ENCODE data around the gene BCL7B.

GRCh38 chr7:73503229-73503628, 54.3 kb downstream of the BCL7B start:
- TF ChIP-seq, protein P1, sequence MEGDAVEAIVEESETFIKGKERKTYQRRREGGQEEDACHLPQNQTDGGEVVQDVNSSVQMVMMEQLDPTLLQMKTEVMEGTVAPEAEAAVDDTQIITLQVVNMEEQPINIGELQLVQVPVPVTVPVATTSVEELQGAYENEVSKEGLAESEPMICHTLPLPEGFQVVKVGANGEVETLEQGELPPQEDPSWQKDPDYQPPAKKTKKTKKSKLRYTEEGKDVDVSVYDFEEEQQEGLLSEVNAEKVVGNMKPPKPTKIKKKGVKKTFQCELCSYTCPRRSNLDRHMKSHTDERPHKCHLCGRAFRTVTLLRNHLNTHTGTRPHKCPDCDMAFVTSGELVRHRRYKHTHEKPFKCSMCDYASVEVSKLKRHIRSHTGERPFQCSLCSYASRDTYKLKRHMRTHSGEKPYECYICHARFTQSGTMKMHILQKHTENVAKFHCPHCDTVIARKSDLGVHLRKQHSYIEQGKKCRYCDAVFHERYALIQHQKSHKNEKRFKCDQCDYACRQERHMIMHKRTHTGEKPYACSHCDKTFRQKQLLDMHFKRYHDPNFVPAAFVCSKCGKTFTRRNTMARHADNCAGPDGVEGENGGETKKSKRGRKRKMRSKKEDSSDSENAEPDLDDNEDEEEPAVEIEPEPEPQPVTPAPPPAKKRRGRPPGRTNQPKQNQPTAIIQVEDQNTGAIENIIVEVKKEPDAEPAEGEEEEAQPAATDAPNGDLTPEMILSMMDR (tag by site-specific recombination; IDR thresholded peaks at IDR 0.05), result no peak
- TF ChIP-seq, protein P2, sequence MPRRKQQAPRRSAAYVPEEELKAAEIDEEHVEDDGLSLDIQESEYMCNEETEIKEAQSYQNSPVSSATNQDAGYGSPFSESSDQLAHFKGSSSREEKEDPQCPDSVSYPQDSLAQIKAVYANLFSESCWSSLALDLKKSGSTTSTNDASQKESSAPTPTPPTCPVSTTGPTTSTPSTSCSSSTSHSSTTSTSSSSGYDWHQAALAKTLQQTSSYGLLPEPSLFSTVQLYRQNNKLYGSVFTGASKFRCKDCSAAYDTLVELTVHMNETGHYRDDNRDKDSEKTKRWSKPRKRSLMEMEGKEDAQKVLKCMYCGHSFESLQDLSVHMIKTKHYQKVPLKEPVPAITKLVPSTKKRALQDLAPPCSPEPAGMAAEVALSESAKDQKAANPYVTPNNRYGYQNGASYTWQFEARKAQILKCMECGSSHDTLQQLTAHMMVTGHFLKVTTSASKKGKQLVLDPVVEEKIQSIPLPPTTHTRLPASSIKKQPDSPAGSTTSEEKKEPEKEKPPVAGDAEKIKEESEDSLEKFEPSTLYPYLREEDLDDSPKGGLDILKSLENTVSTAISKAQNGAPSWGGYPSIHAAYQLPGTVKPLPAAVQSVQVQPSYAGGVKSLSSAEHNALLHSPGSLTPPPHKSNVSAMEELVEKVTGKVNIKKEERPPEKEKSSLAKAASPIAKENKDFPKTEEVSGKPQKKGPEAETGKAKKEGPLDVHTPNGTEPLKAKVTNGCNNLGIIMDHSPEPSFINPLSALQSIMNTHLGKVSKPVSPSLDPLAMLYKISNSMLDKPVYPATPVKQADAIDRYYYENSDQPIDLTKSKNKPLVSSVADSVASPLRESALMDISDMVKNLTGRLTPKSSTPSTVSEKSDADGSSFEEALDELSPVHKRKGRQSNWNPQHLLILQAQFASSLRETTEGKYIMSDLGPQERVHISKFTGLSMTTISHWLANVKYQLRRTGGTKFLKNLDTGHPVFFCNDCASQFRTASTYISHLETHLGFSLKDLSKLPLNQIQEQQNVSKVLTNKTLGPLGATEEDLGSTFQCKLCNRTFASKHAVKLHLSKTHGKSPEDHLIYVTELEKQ (tag by site-specific recombination; IDR thresholded peaks at IDR 0.05; ENCODE audit: borderline replicate concordance), result no peak
